DMS53 (cell line): ENCODE data around the gene SLC66A3.
A peak's percentile ranks its signal among the peaks of the same experiment; 100 is the strongest.

Experiments
- DNase-seq: peaks from one replicate; lab custom pipeline; 2025; lab: John Stamatoyannopoulos, UW

The SLC66A3 gene

GRCh38 chr2:11134349-11134748 is 20.9 kb upstream of the SLC66A3 start:
- DNase-seq: no peak

- no peak for DNase-seq
Observed at GRCh38 chr2:11140492-11140891, 14.8 kb upstream of the SLC66A3 start.

- DNase-seq: no peak
Observed at GRCh38 chr2:11141319-11141718, 13.9 kb upstream of the SLC66A3 start.

GRCh38 chr2:11142330-11142729 is 12.9 kb upstream of the SLC66A3 start:
- peak; percentile 25 for DNase-seq

- no peak for DNase-seq
Observed at GRCh38 chr2:11142987-11143386, 12.3 kb upstream of the SLC66A3 start.

- no peak for DNase-seq
Observed at GRCh38 chr2:11144077-11144737, 11.1 kb upstream of the SLC66A3 start.

GRCh38 chr2:11144738-11145079 is 10.6 kb upstream of the SLC66A3 start:
- no peak for DNase-seq

- DNase-seq: no peak
Observed at GRCh38 chr2:11145350-11145749, 9.9 kb upstream of the SLC66A3 start.

GRCh38 chr2:11146076-11146475 is 9.2 kb upstream of the SLC66A3 start:
- no peak for DNase-seq

GRCh38 chr2:11147263-11147662 is 8.0 kb upstream of the SLC66A3 start:
- DNase-seq: no peak

- DNase-seq: no peak
Observed at GRCh38 chr2:11152591-11152990, 2.7 kb upstream of the SLC66A3 start.

GRCh38 chr2:11154016-11154922 is 998 bp upstream of the SLC66A3 start:
- DNase-seq: no peak

GRCh38 chr2:11154923-11155380 is 315 bp upstream of the SLC66A3 start:
- DNase-seq: peak; percentile 95

GRCh38 chr2:11156396-11157075 is 1.3 kb downstream of the SLC66A3 start:
- DNase-seq: no peak

GRCh38 chr2:11157296-11157695 is 2.0 kb downstream of the SLC66A3 start:
- DNase-seq: no peak

- DNase-seq: no peak
Observed at GRCh38 chr2:11157731-11158130, 2.5 kb downstream of the SLC66A3 start.

- no peak for DNase-seq
Observed at GRCh38 chr2:11158916-11159573, 3.8 kb downstream of the SLC66A3 start.

- DNase-seq: no peak
Observed at GRCh38 chr2:11159574-11160170, 4.4 kb downstream of the SLC66A3 start.

- no peak for DNase-seq
Observed at GRCh38 chr2:11160256-11160655, 5.0 kb downstream of the SLC66A3 start.

- no peak for DNase-seq
Observed at GRCh38 chr2:11160731-11161455, 5.6 kb downstream of the SLC66A3 start.

GRCh38 chr2:11161747-11162146 is 6.5 kb downstream of the SLC66A3 start:
- DNase-seq: no peak
